Middle frontal gyrus (tissue), 1 donor: ENCODE measurements around the gene CLDN6.
"Not testable (repeated sequence)": the region's sequence is repeated elsewhere in the genome, so short reads cannot be mapped to it uniquely, and the experiment has no call there.

Experiments used
- DNase-seq: peaks from one replicate; pipeline ENCODE4 v3.0.0-alpha.2; 2015; ENCODE audit warnings: low spot score; ENCODE audit errors: extremely low spot score

The CLDN6 gene, protein sequence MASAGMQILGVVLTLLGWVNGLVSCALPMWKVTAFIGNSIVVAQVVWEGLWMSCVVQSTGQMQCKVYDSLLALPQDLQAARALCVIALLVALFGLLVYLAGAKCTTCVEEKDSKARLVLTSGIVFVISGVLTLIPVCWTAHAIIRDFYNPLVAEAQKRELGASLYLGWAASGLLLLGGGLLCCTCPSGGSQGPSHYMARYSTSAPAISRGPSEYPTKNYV

DNA sequence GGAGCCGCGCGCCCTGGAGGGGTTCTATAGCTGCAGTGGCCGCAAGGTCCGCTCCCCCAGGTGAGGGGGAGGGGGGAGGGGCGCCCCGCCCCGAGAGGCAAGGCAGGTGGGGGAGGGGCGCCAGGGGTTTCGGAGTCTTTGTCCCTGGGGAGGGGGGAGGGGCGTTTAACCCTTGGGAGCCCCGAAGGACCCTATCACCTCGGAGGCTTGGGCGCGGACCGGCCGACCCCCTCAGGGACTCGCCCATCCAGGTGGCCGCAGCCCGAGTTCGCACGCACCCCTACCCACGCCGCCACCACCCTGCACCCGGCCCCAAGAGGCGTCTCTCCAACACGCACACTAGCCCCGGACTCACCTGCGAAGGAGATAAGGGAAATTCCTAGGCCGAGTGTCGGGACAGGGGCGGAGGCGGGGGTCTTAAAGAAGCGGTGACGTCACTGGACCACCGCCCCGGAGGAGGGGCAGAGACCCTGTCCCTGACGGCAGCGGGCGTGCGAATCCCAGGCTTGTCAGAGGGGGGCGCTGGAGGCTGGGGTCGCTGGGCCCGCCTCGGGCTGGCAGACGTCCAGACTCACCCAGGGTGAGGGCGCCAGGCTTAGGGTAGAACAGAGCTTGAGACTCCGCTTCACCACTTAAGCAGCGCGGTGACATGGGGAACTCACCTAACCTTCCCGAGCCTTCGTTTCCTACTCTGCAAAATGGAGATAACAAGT, at the start of gene CLDN6:
TSS of gene CLDN6 (minus strand) at position 390 of the 713 bp plus-strand sequence. CDS start 2,162 bp downstream, outside the sequence.
- no peak for DNase-seq

DNA sequence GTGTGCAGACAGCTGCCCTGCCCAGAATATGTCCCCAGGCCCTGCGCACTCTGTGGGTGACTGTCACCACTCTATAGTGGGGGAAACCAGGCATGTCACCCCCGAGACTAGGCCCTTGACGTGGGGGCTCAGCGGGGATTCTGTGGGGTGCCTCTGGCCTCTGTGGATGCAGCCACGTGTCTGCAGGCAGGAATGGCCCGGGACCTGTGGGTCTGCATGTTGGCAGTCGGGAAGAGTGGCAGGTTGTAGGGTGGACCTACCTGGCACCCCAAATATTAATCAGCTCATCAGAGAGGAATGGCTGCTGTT, 48.4 kb upstream of the CLDN6 start:
- DNase-seq: no peak

DNA sequence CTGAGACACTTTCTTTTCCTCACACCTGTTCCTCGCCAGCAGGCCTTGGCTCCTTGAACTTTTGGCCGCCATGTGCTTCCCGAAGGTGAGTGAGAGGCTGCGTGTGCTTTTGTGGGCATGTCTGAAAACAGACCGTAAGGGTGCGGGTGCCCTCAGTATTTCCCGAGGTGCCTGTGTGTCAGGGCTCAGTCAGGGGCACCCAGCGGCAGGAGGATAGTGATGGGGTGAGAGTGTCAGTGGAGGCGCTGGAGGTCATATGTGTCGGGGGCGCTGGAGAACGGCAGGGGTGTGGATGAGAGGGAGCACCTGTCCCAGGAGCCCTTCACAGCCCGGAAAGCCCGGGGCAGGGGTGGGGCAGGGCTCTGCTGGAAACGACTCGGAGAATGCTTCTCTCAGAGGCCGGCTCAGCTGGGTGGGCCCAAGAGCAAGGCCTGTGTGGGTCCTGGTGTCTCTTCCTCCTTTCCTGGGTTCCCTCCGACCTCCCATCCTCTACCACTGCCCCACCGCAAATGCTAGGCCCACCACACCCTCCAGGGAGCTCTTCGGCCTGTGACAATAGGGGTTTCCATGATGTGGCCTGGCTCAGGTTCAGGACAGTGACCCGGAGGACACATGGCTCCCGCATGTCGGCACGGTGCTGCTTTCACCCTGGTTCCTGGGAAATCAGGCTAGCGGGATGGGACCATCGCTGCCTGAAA, 47.9 kb upstream of the CLDN6 start:
- no peak for DNase-seq

DNA sequence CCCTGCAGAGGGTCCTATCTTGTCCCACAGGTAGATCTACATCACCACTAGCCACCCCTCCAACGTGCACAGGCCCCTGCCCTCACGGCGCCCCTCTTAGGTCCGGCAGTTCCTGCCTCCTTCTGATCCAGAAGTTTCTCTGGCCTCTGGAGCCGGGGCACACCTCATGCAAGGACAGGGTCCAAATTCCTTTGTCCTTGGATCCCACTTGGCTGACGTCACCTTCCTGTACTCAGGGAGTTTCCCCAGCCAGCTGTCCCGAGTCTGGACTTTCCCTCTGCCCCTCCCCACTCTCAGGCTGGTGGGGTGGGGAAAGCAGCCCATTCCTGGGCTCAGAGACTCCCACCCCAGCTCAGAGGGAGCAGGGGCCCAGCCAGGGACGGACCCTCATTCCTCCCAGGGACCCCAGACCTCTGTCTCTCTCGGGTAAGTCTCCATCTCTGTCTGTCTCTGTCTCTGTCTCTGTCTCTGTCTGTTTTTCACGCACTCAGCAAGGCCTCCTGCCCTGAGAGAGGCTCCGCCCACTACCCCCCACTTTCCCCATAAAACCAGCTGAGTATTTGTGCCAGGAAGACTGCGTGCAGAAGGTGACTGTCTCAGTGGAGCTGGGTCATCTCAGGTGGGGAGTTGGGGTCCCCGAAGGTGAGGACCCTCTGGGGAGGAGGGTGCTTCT, 47.2 kb upstream of the CLDN6 start, which contains the start of gene IL32:
TSS of gene IL32 (plus strand) at position 572 of the 673 bp plus-strand sequence. CDS start 172 bp downstream, outside the sequence.
- no peak for DNase-seq

DNA sequence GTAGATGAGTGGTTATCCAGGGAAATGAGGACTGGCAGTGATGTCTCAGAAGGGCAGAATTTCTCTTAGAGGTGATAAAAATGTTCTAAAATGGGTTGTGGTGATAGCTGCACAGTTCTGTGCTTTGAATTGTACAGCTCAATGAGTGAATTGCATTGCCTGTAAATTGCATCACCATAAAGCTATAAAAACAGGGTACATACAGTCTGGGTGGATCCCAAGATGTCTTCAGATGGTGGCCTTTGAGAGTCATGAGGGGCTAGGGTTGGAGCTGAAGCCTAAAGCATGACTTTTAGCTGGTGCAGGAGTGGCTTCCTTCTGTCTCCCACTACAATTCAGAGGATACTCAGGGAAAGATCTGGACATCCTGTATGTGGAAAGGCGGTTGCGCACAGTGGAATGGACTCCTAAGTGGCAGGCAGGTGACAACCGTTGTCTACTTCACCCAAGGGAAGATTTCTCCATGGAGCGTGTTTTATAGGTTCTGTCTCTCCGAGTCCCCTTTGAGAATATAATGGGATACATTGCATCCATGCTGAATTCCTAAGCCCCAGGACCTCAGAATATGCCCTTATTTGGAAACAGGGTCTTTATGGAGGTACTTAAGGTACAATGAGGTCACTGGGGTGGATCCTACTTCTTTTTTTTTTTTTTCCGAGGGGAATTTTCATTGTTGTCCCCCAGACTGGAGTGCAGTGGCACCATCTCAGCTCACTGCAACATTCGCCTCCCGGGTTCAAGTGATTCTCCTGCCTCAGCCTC, 45.8 kb upstream of the CLDN6 start:
- DNase-seq: no peak

DNA sequence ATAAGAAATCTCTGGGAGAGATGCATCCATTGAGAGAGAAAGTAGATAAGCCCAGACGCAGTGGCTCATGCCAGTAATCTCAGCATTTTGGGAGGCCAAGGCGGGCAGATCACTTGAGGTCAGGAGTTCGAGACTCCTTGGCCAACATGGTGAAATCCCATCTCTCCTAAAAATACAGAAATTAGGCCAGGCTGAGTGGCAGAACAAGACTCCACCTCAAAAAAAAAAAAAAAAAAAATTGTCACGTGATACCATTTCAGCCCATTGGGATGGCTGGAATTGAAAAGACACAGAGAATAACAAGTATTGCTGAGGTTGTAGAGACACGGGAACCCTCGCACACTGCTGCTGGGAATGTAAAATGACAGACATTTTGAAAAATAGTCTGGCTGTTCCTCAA, 44.6 kb upstream of the CLDN6 start:
- no peak for DNase-seq

DNA sequence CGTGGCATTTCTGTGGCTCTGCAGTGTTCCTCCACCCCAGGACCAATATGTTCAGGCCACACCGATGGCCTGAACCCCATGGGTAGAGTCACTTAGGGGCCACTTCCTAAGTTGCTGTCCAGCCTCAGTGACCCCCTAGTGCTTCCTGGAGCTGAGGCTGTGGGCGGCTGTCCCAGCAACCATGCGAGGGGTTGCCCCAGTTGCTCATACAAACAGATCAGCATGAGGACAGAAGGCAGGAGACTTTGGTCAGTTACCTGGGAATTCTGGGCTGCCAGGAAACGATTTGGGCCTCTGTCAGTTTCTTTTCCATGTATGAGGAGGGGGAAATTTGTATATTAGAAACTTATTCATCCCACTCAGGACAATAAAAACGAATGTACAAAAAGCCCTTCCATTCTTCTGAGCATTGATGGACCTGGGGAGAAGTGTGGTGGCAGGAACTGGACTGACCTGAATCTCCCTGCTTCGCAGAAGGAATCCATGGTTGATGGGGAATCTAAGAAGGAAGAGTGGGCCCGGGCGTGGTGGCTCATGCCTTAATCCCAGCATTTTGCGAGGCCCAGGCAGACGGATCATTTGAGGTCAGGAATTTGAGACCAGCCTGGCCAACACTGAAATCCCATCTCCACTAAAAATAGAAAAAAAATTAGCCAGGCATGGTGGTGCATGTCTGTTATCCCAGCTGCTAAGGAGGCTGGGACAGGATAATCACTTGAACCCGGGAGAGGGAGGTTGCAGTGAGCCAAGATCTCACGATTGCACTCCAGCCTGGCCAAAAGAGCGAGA, 42.5 kb upstream of the CLDN6 start:
- DNase-seq: no peak

DNA sequence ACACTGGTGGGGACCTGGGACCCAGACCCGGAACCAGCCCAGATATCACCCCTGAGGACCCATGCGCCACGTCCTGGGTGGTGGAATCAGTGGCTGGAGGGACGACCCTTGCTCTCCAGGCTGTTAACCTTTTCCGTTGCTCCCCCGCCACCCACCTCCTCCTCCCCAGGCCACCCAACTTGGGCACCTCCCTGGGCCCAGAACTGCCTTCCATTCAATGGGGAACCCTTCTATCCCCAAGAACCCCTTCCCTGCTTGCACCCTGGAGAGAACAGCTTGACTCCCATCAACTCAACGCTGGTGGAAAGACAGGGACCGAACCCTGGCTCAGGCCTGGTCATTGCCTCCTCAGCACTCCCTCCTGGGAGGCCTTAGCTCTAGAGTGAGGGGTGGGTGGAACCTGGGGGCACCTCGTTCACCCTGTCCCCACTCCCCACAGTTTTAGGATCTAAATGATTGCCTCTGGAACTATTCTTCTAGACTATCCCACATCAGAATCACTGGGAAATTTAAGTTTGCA, 41.8 kb upstream of the CLDN6 start:
- DNase-seq: no peak

DNA sequence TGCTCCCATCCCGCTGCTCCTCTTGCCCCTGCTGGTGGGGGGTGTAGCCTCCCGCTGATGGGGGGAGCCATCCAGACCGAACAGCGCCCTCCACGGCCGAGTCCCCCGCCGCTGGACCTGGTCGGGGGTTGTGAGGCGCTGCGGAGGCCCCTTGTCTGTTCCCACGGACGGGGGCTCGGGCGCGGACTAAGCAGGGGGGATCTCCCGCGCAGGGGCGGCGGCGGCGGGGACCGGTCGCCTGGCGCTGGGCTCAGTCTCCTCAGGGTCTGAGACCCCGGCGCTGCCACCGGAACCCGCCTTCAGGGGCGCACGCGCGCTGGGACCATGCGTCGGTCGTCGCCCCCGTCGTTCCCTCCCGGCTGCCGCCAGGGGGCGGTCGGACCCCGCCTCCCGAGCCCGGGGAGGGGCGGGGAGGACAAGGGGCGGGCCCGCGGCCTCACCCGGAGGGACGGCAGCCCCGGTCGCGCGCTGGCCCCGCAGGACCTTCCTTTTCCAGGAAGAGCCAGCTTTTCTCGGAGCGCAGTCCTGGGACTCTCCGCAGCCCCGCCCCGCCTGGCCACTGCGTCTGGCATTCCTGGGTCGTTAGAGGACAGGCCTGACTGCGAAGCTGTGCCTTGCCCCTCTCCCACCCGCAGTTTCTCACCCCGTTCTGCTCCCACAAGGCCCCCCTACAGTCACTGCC, 41.2 kb upstream of the CLDN6 start:
- DNase-seq: peak; percentile 66

DNA sequence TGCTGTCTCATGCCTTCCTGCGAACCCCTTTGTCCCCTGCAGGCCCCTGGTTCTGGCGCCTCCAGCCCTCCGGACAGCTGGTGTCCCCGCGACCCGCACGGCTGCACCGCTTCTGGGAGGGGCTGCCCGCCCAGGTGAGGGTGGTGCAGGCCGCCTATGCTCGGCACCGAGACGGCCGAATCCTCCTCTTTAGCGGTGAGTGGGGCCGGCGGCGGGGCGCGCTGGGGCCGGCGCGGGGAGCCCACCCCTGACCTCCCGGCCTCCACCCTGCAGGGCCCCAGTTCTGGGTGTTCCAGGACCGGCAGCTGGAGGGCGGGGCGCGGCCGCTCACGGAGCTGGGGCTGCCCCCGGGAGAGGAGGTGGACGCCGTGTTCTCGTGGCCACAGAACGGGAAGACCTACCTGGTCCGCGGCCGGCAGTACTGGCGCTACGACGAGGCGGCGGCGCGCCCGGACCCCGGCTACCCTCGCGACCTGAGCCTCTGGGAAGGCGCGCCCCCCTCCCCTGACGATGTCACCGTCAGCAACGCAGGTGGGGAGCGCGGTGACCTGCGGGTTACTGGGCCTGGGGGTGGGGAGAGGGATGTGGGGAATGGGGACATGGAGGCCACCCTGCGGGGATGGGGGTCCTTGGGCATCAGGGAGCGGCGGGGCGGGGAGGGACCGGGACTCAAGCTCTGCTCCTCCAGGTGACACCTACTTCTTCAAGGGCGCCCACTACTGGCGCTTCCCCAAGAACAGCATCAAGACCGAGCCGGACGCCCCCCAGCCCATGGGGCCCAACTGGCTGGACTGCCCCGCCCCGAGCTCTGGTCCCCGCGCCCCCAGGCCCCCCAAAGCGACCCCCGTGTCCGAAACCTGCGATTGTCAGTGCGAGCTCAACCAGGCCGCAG, 40.4 kb upstream of the CLDN6 start:
- DNase-seq: no peak

DNA sequence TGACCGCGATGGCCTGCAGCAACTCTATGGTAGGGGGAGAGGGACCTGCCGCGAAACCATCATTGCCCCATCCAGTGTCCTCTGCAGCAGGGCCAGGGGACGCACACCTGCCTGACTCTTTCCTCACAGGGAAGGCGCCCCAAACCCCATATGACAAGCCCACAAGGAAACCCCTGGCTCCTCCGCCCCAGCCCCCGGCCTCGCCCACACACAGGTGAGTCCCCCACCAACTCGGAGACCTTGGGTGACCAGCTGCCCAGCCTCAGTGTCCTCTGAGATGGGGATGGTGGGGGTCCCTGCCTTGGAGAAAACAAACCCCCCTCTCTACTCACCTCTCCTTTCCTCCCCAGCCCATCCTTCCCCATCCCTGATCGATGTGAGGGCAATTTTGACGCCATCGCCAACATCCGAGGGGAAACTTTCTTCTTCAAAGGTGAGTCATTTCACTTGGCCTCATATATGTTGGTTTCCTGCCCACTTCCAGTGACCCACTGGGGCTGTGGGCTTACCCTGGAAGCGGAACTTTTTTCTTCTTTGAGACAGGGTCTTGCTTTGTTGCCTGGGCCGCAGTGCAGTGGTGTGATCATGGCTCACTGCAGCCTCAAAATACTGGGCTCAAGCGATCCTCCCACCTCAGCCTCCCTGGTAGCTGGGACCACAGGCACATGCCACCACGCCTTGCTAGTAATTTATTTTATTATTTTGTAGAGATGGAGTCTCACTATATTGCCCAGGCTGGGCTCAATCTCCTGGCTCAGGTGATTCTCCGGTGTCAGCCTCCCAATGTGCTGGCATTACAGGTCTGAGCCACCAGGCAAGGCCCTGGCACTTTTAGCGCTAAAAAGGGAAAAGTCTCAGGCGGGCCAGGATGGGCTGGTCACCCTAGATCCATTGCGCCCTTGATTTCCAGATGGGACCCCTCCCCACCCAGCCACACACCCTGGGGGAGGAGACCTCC, 39.5 kb upstream of the CLDN6 start:
- no peak for DNase-seq

DNA sequence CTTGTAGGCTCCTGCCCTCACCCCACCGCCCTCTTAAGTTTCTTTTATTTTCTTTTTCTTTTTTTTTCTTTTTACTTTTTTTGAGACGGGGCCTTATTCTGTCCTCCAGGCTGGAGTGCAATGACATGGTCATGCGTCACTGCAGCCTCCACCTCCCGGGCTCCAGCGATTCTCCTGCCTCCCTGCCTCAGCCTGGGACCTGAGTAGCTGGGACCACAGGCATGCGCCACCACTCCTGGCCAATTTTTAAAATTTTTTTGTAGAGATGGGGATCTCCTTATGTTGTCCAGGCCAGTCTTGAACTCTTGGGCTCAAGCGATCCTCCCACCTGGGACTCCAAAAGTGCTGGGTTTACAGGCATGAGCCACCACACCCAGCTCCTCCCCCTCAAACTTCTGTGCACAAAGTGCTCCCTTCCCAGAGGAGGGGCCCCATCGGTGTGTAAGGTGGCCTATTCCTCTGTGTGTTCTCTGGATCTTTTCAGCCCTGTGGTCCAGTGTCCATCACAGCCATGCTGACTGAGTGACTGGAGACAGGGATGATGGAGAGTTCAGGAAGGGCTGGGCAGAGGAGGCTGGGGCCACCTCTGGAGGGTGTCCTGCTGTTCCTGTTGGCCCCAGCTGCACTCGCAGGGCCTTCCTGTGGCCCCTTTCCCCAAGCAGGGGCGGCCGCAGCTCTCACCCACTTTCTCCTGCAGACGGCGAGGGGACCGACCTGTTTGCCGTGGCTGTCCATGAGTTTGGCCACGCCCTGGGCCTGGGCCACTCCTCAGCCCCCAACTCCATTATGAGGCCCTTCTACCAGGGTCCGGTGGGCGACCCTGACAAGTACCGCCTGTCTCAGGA, 38.6 kb upstream of the CLDN6 start:
- DNase-seq: no peak

DNA sequence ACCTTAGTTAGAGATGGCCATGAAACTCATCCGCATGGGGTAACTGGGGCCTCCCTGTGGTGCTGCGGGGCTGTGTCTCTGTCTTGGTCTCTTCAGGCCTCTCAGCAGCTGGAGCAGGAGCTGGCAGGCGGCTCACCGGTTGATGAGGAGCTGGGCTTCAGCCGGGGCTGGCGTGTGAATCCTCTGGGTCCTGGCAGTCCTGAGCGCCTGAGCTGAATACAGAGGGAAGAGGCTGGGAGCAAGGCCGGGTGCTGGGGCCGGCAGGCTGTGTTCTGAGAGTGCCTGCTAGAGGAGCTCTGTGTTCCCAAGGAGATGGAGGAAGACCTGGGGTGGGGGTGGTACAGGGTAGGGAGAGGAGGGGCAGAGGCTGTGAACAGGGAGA, 37.7 kb upstream of the CLDN6 start:
- DNase-seq: not testable (repeated sequence)

DNA sequence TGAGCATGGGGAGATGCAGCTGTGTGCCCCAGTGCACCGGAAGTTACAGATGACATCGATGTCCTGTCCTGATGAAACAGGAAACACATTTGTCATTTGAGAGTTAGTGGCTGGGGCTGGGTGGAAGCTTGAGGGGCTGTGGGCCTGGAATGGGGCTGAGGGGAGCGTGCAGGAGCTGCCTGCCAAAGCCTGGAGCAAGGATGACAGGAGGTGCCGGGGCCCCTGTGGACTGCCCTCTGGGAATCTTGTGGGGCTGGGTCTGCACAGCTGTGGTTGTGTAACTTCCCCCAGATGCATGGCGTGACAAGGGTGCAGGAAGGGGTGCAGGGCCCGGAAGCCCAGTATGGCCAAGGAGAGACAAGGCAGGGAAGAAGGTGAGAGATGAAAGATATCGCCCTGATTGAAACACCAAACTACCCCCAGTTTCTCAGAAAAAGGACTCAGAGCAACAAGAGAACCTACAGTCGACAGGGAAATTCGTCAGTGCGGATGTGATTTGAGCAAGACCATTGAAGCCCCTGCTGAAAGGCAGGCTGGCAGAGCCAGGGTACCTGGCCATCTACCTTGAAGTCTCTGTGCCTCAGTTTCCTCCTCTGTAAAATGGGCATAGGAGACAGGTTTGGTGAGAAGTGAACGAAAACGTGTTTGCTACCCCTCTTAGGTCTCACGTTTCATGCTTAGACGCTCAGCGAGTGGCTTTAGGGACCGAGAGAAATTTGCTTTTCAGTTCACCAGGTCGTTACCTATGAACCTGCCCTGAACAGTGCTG, 37.2 kb upstream of the CLDN6 start:
- DNase-seq: no peak

DNA sequence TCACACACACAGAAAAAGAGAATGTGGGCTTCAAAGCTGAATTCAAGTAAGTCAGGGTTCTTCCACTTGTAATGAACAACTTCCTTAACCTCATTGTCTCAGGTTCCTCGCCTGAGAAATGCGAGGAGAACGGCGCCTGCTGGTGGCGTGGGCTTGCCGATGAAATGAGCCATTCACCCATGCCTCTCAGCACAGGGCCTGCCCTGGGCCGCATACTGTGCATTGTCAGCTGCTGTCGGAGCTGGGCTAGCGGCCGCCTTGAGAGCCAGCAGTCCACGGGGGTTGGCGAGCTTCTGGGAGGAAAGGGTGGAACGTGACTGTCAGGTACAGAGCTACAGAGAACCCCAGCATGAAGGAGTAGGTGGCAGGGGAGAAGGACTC, 35.3 kb upstream of the CLDN6 start:
- not testable (repeated sequence) for DNase-seq
